Stimulated activated CD4-positive, alpha-beta T cell treated with anti-CD3 and anti-CD28 coated beads, Interleukin-12 subunit alpha, Interleukin-12 subunit beta, amount 100 ng/mL, for 48 hours (primary cell): ENCODE data around the gene MT1E.
A peak's percentile ranks its signal among the peaks of the same experiment; 100 is the strongest.

ENCODE experiments used
- DNase-seq, 3 donors: peaks; one replicate each; pipeline ENCODE4 v3.0.0-alpha.2; 2020; ENCODE audit warnings: low read depth in 2 of 3, low spot score in 1 of 3

Gene MT1E

DNA sequence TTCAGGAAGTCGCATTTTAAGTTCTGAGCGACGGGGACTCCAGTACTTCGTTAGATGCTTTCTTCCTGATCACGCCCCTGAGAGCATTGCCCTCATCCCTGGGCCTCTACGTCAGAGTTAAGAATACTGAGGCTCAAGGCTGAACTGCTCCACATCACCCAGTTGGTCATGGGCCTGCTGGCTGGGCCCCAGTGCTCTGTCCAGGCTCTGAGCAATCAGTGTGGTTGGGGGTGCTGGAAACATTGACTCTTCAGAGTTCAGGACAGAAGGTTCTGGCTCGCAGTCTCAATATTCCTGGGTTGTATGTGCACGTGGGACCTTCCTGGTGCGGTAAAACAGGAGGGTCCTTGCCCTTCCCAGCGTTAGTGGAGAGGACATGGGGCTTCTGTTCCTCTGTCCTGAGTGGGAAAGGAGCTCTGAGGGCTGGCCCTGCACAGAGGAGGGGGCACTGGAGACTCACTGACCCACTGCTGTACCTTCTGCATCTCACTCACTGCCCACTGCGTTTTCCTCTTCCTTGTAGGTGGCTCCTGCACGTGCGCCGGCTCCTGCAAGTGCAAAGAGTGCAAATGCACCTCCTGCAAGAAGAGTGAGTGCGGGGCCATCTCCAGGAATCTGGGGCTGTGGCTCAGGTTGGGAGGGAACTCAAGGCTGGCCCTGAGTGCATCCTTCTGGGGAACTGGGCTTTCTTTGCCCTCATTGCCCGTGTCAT, 518 bp downstream of the MT1E start:
- DNase-seq: no peak

DNA sequence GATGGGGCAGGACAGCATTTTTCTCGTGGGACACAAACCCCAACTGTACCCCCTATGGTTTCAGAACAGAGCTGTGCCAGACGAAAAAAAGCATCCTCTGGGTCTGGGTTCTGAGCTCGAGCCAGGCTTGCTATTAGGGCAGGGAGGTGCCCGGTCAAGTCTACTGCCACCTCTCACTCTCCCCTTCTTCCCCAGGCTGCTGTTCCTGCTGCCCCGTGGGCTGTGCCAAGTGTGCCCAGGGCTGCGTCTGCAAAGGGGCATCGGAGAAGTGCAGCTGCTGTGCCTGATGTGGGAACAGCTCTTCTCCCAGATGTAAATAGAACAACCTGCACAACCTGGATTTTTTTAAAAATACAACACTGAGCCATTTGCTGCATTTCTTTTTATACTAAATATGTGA, 1.1 kb downstream of the MT1E start:
- DNase-seq: no peak

DNA sequence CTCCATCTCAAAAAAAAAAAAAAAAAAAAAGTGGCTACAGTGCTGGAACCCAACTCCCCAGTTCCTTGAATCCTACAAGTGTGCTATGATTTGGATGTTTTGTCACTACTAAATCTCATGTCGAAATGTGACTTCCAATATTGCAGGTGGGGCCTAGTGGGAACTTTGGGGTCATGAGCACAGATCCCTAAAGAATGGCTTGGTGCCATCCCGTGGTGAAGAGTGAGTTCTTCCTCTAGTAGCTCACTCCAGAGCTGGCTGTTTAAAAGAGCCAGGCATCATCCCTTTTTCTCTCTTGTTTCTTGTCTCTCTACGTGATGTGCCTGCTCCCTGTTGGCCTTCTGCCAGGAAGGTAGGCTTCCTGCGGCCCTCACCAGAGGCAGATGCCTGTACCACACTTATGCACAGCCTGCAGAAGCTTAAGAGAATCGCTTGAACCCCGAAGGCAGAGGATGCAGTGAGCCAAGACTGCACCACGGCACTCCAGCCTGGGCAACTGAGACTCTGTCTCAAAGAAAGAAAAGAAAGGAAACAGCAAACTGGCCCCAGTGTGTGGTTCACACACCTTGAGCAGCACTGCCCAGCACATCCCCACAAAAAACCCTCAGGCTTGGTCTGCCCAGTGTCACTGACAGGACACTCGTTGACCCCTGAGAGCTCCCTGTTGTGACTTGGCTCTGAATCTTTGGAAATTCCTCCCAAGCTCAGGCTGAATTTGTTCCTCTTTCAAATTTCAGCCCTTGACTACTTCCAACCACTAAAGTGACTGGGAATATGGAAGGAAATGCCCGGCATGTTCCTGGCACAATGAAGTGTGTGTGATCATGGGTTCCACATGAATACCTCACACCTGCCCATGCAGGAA, 3.1 kb downstream of the MT1E start:
- DNase-seq: no peak

DNA sequence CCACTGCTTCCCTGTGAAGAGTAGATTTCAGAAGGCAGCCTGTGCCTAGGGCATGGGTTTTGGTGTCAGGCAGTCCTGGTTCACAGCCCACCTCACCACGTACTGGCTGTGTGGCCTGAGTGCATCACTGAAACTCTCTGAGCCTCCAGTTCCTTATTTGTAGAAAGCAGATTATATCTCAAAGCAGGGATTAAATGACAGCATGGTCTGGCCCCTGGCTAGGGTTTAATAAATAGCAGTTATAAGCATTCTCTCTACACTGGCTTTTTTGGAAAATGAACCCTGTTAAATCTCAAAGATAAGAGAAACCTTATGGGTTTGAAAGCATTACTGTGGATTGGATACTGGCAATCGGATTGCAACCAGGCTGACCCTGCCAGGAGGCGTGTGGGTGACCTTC, 4.0 kb downstream of the MT1E start:
- no peak for DNase-seq

DNA sequence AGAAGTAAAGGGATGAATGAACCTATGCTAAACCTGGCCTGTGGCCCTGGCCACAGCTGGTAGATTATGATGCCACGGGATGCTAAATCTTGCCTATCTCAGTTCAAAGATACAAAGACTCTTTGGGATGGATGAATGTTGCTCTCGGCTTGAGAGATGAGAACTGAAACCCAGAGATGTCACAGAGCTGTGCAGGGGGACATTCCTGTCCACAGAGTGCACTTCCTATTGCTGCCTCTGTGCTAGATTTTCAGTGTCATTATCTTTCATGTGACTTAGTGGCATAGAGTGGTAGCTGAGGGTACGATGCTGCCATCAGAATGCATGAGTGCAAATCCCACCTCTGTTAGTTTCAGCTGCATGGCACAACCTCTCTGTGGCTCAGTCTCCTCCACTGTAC, 4.6 kb downstream of the MT1E start:
- DNase-seq: no peak

DNA sequence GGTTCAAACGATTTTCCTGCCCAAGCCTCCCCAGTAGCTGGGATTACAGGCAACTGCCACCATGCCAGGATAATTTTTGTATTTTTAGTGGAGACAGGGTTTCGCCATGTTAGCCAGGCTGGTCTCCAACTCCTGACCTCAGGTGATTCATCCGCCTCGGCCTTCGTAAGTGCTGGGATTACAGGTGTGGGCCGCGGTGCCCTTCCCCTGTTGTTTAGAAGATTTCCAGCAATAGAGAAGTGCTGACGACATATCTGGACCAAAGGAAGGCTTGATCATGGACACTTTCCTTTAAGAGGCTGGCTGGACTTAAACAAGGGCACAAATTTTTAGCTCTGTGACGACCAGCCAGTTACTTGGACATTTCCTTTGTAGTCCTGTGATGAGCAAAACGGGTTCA, 5.6 kb downstream of the MT1E start:
- DNase-seq: no peak

DNA sequence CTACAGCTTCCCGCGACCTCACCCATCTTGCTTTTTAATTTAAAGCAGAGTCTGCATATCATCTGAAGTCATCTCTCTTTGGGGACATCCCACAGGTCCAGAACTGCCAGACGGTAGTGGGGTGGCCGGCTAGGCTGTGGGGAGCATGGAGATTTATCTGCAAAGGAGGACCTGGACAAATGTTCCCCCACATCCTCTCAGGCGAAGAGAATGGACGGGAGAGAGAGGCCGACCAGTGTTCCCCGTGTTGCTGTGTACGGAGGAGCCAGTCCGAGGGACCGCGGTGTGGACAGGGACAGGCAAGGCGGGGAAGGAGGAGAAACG, 6.2 kb downstream of the MT1E start:
- DNase-seq: no peak

DNA sequence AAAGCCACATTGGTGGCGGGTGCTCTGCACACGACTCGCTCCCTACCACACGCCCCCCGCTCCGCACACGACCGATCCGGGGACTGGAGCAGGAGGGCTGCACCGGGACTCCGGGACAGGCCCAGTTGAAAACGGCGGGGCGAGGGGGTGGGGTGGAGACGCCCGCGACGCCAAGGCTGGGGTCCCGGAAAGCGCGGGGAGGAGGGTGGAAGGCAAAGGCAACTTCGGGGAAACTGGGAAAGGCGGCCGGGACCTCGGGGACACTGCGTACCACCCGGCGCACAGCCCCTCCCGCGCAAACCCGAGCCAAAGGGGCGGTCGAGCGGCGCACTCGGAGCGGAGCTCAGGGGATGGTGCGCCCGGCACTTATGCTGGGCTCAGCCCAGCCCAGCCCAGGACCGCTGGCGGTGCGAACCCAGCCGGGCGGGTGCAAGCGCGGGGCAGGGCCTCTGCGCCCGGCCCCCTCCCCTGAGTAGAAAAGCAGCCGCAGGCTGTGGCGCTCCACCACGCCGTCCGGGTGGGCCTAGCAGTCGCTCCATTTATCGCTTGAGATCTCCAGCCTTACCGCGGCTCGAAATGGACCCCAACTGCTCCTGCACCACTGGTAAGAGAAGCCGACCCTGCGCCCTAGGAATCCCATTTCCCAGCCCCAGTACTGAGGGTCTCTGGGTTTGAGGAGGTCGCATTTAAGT, 6.7 kb downstream of the MT1E start, which contains the start of gene MT1M:
Gene MT1M (plus strand): TSS at position 504 of the 692 bp plus-strand sequence. CDS start 73 bp downstream, at position 577.
- no peak for DNase-seq

DNA sequence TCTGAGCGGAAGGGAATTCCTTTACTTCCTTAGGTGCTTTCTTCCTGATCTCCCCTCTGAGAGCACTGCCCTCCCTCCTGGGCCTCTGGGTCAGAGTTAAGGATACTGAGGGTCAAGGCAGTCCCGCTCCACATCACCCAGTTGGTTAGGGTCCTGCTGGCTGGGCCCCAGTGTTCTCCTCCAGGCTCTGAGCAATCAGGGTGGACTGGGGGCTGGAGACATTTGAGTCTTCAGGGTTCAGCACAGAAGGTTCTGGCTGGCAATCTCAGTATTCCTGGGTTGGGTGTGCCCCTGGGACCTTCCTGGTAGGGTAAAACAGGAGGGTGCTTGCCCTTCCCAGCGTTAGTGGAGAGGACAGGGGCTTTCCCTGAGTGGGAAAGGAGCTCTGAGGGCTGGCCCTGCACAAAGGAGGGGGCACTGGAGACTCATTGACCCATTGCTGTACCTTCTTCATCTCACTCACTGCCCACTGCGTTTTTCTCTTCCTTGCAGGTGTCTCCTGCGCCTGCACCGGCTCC, 7.3 kb downstream of the MT1E start:
- no peak for DNase-seq

DNA sequence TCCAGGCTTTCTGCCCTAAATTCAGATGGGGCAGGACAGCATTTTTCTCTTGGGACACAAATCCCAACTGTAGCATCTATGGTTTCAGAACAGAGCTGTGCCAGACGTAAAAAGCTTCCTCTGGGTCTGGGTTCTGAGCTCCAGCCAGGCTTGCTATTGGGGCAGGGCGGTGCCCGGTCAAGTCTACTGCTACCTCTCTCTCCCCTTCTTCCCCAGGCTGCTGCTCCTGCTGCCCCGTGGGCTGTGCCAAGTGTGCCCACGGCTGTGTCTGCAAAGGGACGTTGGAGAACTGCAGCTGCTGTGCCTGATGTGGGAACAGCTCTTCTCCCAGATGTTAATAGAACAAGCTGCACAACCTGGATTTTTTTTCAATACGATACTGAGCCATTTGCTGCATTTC, 8.0 kb downstream of the MT1E start:
- DNase-seq: no peak

DNA sequence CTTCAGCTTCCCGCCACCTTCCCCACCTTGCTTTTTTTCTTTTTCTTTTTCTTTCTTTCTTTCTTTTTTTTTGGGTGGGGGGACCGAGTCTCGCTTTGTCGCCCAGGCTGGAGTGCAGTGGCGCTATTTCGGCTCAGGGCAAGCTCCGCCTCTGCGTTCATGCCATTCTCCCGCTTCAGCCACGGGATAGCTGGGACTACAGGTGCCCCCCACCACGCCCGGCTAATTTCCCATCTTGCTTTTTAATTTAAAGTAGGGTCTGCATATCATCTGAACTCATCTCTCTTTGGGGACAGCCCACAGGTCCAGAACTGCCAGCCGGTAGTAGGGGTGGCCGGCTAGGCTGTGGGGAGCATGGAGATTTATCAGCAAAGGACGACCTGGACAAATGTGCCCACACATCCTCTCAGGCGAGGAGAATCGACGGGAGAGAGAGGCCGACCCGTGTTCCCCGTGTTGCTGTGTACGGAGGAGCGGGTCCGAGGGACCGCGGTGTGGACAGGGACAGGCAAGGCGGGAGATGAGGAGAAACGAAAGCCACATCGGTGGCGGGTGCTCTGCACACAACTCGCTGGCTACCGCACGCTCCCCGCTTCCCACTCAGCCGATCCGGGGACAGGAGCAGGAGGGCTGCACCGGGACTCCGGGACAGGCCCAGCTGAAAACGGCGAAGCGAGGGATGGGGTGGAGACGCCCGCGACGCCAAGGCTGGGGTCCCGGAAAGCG, 9.3 kb downstream of the MT1E start:
- DNase-seq: no peak

DNA sequence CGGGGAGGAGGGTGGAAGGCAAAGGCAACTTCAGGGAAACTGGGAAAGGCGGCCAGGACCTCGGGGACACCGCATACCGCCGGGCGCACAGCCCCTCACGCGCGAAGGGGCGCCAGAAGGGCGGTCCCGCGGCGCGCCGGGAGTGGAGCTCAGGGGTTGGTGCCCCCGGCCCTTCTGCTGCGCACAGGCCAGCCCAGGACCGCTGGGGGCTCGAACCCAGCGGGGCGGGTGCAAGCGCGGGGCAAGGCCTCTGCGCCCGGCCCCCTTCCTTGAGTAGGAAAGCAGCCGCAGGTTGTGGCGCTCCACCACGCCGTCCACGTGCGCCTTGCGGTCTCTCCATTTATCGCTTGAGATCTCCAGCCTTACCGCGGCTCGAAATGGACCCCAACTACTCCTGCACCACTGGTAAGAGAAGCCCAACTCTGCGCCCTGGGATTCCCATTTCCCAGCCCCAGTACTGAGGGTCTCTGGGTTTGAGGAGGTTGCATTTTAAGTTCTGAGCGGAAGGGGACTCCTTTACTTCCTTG, 9.9 kb downstream of the MT1E start:
- no peak for DNase-seq

DNA sequence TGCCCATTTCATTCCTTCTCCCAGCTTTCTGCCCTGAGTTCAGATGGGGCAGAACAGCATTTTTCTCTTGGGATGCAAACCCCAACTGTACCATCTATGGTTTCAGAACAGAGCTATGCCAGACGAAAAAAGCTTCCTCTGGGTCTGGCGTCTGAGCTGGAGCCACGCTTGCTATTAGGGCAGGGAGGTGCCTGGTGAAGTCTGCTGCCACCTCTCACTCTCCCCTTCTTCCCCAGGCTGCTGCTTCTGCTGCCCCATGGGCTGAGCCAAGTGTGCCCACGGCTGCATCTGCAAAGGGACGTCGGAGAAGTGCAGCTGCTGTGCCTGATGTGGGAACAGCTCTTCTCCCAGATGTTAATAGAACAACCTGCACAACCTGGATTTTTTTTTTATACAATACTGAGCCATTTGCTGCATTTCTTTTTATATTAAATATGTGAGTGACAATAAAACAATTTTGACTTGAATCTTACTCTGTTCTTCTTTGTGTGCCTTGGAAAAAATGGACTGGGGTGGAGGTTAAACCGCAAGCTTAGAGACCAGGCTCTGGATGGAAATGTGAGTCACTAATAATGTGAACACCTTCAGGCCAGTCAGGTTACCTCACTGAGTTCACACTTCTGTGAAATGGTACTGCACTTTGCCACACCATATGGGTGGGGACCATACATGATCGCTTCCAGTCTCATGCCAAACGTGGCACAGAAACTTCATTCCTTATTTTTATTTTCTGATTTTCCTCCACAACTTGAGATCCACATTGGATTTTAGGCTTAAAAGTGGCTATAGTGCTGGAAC, 11.2 kb downstream of the MT1E start:
- no peak for DNase-seq

DNA sequence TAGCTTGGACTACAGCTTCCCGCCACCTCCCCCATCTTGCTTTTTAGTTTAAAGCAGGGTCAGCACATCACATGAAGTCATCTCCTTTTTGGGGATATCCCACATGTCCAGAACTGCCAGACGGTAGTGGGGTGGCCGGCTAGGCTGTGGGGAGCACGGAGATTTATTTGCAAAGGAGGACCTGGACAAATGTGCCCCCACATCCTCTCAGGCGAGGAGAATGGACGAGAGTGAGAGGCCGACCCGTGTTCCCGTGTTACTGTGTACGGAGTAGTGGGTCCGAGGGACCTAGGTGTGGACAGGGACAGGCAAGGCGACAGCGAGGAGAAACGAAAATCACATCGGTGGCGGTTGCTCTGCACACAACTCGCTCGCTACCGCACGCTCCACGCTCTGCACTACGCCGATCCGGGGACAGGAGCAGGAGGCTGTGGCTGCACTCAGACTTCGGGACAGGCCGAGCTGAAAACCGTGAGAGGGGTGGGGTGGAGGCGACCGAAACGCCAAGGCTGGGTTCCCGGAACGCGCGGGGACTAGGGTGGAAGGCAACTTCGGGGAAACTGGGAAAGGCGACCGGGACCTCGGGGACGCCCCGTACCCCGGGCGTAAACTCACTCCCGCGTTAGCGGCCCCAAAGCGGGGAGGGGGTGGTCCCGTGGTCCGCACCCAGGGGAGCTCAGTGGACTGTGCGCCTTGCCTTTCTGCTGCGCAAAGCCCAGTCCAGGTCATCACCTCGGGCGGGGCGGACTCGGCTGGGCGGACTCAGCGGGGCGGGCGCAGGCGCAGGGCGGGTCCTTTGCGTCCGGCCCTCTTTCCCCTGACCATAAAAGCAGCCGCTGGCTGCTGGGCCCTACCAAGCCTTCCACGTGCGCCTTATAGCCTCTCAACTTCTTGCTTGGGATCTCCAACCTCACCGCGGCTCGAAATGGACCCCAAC, 12.5 kb downstream of the MT1E start, which contains the start of gene MT1A:
Gene MT1A (plus strand): TSS at position 853 of the 937 bp plus-strand sequence. CDS start 73 bp downstream, at position 926.
- DNase-seq: no peak

DNA sequence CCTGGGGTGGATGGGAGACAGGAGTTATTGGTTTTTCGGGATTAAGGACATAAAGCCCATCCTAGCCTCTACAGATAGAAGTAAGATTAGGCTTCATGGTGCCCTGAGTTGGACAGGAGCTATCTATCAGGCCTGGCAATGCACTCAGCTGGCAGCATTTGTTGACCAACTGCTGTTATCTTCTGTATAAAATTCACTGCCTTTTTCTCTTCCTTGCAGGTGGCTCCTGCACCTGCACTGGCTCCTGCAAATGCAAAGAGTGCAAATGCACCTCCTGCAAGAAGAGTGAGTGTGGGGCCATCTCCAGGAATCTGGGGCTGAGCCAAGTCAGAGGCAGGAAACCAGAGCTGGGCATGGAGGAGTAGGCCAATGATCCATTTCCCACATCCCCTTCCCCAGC, 13.5 kb downstream of the MT1E start:
- DNase-seq: no peak

DNA sequence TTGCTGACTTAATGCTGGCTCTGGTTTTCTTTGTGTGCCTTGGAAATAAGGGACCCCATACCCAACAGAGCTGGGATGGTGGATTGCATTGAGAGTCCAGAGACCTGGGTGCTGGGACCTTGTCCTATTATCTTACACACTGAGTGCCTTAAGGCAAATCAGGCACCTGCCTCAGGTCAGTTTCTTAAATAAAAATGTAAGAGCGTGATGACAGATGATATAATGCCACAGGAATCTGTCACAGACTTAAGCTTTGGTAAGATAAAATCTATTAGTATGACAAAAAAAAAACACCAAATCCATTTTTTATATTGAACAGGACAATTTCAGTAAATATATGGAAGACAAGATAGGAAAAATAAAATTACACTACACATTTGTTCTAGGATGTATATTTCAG, 14.5 kb downstream of the MT1E start:
- no peak for DNase-seq

DNA sequence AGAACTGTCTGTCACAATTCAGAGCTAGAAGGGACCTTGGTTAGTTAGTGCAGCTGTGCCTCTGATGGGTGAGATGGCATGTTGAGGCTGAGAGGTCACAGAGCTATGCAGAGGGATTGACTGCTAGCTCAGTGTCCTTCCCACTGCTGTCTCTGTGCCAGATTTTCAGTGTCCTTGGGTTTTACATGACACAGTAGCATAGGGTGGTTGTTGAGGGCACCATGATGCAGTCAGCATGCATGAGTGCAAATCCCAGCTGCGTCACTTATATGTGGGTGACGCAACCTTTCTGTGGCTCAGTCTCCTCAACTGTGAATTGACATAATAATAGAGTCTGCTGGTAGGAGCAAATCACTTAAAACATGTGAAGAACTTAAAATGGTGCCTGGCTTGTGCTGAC, 15.6 kb downstream of the MT1E start:
- DNase-seq: no peak

DNA sequence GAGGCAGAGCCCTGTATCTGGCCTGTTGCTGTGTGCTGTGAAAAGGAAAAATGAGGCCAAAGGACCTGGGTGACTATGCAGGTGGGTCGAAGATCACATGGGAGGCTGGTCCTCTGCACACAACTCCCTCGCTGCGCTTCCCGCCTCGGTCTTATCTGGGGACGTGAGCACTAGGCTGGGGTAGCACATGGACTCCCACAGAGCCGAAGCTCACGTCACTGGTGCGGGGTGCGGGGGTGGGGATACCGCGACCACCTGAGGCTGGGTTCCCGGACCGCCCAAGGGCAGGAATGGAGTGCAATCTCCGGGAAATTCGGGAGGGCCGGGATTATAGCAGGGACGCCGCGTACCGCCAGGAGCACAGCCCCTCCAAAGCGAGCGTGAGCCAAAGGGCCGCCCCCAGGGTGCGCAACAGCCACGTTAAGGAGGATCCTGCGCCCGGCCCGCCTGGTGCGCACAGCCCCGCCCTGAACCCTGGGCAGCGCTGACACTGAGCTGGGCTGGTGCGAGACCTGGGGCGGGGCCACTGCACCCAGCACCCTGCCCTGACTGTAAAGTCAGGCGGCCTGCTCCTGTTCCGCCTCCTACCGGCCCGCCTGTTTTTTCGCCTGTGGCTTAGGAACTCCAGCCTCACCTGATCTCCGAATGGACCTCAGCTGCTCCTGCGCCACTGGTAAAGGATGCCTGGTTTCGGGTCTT, 17.6 kb downstream of the MT1E start:
- DNase-seq: peak; percentile 58 to 80 (median 59)
